ENCODE results near the gene JADE3. TPM values are rescaled to one million over a fixed set of nuclear protein-coding genes. Genes with fewer than 3 reads are reported as not detected.

Gene JADE3
- total RNA-seq, 1 donor from 2014 or later, result 17.0 TPM

DNA sequence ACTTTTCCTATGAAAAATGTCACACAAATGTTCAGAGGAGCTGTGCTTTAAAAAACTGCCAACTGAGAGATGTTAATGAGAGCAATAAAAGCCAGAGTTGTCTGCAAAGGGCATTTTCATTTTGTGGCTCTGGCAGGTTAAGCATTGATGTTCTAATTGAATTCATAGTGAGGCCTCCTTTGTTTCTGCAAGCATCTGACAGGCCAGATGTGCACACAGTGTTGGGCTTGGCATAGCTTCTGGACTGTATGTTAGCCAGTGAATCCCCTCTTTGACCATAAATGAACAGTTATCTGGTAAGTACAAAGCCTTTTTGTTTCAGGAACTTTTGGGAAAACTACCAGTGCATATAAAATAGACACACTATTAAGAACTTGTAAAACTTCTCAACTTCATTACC is 81.9 kb downstream of the JADE3 start:
- TF ChIP-seq, protein P1, sequence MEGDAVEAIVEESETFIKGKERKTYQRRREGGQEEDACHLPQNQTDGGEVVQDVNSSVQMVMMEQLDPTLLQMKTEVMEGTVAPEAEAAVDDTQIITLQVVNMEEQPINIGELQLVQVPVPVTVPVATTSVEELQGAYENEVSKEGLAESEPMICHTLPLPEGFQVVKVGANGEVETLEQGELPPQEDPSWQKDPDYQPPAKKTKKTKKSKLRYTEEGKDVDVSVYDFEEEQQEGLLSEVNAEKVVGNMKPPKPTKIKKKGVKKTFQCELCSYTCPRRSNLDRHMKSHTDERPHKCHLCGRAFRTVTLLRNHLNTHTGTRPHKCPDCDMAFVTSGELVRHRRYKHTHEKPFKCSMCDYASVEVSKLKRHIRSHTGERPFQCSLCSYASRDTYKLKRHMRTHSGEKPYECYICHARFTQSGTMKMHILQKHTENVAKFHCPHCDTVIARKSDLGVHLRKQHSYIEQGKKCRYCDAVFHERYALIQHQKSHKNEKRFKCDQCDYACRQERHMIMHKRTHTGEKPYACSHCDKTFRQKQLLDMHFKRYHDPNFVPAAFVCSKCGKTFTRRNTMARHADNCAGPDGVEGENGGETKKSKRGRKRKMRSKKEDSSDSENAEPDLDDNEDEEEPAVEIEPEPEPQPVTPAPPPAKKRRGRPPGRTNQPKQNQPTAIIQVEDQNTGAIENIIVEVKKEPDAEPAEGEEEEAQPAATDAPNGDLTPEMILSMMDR (conservative IDR thresholded peaks at IDR 0.05), result no peak
- no peak for DNase-seq (ENCODE audit: extremely low spot score, unreplicated experiment)
- Mint-ChIP-seq H3K4me3 (no peak overlapping the region), H3K27me3 (no peaks in the 10 kb centered on the region), H3K27ac (no peak overlapping the region), H3K36me3 (peaks cover 25% of the 10 kb centered on the region), H3K9me3 (no peaks in the 10 kb centered on the region), H3K4me1 (ENCODE audit: unreplicated experiment) (no peaks in the 10 kb centered on the region)

DNA sequence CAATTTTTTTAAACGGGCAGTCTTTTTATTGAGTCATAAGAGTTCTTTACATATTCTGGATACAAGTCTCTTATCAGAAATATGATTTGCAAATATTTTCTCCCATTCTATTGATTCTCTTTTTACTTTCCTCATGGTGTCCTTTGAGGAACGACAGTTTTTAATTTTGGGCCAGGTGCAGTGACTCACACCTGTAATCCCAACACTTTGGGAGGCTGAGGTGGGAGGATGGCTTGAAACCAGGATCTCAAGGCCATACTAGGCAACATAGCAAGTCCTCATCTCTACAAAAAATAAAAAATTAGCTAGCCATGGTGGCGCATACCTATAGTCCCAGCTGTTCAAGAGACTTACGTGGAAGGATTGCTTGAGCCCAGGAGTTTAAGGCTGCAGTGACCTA is 99.9 kb downstream of the JADE3 start:
- no peak overlapping the region for H3K27ac Mint-ChIP-seq
- peaks cover 6% of the 10 kb centered on the region for H3K36me3 Mint-ChIP-seq
- TF ChIP-seq, protein P1 (conservative IDR thresholded peaks at IDR 0.05), result no peak

DNA sequence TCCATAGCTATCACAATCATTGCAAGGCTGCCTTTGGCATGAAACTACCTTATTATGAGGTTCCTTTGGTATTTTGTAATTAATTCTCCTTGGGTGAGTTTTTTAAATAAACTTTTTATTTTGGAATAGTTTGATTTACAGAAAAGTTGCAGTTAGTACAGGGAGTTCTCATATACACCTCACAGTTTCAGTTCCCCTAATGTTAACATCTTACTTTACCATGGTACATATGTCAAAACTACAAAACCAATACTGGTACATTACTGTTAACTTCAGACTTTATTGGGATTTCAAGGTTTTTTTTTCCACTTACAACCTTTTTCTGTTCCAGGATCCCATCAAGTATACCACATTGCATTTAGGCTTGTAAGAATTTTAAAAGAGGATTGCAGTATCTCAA is 114.0 kb downstream of the JADE3 start:
- no peaks in the 10 kb centered on the region for H3K4me1 Mint-ChIP-seq (ENCODE audit: unreplicated experiment)
- TF ChIP-seq, protein P1 (conservative IDR thresholded peaks at IDR 0.05), result no peak
- no peaks in the 10 kb centered on the region for H3K9me3 Mint-ChIP-seq
- H3K36me3 Mint-ChIP-seq, result peaks cover 7% of the 10 kb centered on the region
- no peak for DNase-seq (ENCODE audit: extremely low spot score, unreplicated experiment)
- H3K27me3 Mint-ChIP-seq, result no peaks in the 10 kb centered on the region
- no peak overlapping the region for H3K4me3 Mint-ChIP-seq
- H3K27ac Mint-ChIP-seq, result no peak overlapping the region

More for the DNA sequence above, 99.9 kb downstream of the JADE3 start:
- peaks cover 4% of the 10 kb centered on the region for H3K9me3 Mint-ChIP-seq
- H3K4me1 Mint-ChIP-seq (ENCODE audit: unreplicated experiment), result no peaks in the 10 kb centered on the region
- H3K27me3 Mint-ChIP-seq, result no peaks in the 10 kb centered on the region
- no peak overlapping the region for H3K4me3 Mint-ChIP-seq
- DNase-seq (ENCODE audit: extremely low spot score, unreplicated experiment), result no peak

DNA sequence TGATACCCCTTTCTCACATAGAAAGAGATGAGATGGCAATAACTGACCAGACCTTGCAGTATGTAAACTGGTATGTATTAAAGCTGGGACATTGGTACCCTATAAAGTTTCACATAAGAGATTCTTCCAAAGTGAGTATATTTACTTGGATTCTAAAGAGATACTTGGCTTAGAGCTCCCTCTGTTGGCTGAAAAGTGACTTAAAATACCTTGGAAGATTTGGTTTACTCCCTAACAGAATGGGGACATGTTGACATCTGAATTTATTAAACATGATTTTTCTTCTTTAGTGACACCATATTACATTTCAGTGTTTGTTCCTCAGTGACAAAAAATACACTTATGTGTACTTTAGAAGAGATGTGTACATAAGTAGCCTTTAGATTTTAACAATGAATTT is 118.1 kb downstream of the JADE3 start:
- Mint-ChIP-seq H3K36me3 (peaks cover 12% of the 10 kb centered on the region), H3K27me3 (no peaks in the 10 kb centered on the region), H3K4me1 (ENCODE audit: unreplicated experiment) (no peaks in the 10 kb centered on the region), H3K27ac (no peak overlapping the region), H3K9me3 (no peaks in the 10 kb centered on the region), H3K4me3 (no peak overlapping the region)
- DNase-seq (ENCODE audit: extremely low spot score, unreplicated experiment), result no peak
- TF ChIP-seq, protein P1 (conservative IDR thresholded peaks at IDR 0.05), result peak; percentile 80

DNA sequence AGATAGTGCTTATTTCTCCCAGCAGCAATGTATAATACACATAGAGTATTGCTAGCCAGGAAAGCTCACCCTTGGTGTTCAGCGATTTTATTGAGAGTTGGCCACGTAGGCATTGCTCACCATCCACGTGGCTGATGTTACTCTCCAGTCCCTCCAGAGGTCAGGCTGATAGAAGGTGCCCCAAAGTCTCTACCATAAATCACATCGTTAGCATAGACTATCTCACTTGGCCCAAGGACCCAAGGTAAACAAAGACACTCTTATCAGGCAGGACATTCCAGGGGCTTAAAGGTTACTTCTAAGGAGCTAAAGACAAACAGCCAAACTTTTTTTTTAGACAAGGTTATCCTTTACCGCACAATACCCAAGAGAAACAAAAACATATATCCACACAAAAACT is 135.8 kb downstream of the JADE3 start:
- H3K27me3 Mint-ChIP-seq, result no peaks in the 10 kb centered on the region
- no peaks in the 10 kb centered on the region for H3K4me1 Mint-ChIP-seq (ENCODE audit: unreplicated experiment)
- no peak overlapping the region for H3K27ac Mint-ChIP-seq
- H3K36me3 Mint-ChIP-seq, result peaks cover 14% of the 10 kb centered on the region
- DNase-seq (ENCODE audit: extremely low spot score, unreplicated experiment), result no peak
- TF ChIP-seq, protein P1 (conservative IDR thresholded peaks at IDR 0.05), result no peak
- H3K4me3 Mint-ChIP-seq, result no peak overlapping the region
- peaks cover 9% of the 10 kb centered on the region for H3K9me3 Mint-ChIP-seq
